GM21528 (cell line): ENCODE data around the gene TRAPPC8.
"Not testable (repeated sequence)": the region's sequence is repeated elsewhere in the genome, so short reads cannot be mapped to it uniquely, and the experiment has no call there.

ENCODE experiments used
- ATAC-seq: cut with Tn5 transposase; IDR thresholded peaks from one replicate; pipeline ENCODE4 v1.9.1; 2021; ENCODE audit warnings: mild to moderate bottlenecking, moderate library complexity; ENCODE audit not compliant: unreplicated experiment, low FRiP score

Gene TRAPPC8

DNA sequence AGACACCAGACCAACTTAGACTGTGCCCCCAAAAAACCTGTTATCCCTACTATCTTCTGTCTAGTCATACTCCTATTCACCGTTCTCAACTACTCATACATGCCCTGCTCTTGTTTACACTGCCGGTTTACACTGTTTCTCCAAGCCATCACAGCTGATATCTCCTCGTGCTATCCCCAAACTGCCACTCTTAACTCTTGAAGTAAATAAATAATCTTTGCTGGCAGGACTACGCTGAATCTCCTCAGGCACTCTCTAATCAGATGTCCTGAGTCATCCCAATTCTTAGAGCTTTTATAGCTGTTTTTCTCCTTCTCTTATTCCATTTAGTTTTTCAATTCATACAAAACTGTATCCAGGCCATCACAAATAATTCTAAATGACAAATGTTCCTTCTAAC, 133.9 kb downstream of the TRAPPC8 start:
- not testable (repeated sequence) for ATAC-seq

DNA sequence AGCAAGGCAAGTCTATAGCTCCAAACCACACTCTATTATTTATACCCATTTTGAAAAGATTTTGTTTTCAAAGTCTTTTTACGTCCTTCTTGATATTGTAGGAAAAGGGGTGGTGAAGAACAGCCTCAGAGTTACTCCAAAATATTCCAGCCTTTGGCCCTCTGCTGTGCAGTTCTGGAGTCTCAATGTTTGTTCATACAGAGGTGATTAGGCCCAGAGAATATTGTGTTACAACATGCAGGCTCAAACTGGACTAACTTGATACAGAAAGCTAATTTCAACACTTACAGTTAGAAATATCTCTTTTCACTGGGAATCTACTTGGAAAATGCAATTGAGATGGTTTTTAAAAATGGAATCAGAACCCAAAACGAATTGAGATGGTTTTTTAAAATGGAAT, 141.8 kb downstream of the TRAPPC8 start:
- no peak for ATAC-seq

DNA sequence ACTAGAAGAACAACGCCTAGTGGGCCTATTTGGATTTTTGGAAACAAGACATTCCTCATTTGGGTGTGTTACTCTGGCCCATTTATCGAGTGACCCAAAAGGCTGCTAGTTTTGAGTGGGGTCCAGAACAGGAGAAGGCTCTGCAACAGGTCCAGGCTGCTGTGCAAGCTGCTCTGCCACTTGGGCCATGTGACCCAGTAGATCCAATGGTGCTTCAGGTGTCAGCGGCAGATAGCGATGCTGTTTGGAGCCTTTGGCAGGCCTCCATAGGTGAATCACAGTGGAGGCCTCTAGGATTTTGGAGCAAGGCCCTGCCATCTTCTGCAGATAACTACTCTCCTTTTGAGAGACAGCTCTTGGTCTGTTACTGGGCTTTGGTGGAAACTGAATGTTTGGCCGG, 143.7 kb downstream of the TRAPPC8 start:
- not testable (repeated sequence) for ATAC-seq

DNA sequence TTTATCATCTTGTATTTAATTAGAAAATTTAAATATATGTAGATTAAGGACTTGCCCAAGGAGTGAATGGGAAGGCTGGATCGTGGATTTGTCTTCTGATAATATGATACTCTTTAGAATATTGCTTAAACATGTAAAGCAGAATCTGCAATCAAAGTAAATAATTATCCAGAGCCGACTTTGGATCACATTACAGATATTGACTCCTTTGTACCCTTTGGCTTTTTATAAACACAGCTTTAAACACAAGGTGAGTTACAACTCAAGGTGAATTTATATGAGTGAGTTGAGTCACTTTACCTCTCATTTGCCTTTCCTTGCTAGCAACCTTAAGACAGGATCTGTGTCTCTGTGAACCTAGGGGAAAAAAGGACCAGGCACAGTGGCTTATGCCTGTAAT, 144.5 kb downstream of the TRAPPC8 start:
- no peak for ATAC-seq

DNA sequence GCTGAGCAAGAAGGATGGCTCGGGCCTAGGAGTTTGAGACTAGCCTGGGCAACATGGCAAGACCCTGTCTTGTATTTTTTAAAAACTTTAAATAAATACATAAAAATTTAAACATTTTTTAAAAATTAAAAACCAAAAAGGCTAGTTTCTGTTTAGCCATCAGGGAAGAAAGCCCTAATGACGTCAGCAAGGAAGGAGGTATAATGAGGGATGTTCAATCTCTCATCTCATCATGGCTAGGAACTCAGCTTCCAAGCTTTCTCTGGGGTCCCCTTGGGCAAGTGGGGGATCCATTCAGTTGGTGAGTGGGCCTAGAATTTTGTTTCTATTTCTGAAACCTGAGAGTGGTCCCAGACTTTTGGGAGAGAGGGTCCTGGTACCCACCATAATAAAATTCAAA, 147.2 kb downstream of the TRAPPC8 start:
- no peak for ATAC-seq

DNA sequence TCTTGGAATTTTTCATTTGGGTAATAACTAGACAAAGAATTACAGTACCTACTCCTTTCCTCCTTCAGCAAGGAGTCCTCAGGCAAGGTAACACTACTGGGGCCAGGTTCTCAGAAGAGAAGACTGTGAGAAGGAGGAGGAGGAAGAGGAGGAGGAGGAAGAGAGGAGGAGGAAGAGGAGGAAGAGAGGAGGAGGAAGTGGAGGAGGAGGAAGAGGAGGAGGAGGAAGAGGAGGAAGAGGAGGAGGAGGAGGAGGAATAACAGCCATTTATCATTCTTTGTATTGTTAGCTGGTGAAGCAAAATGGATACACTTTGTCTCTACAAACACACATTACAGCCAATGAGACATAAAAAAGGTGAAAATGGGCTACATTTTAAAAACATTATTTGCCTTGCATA, 149.4 kb downstream of the TRAPPC8 start:
- ATAC-seq = no peak

DNA sequence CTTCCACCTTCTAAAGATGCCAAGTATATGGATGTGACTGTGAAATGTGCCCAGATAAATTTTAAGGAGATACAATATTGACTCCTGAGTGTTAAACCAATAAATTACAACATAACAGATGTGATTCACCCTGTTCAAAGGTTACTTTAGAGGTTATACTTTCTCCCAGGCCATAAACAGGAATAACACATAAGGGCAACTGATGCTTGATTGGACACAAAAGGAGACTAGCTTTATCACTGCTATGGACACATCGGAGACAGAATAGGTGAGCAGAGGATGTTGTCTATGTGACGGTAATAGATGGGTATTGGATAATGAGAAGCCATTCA, 150.4 kb downstream of the TRAPPC8 start:
- no peak for ATAC-seq

DNA sequence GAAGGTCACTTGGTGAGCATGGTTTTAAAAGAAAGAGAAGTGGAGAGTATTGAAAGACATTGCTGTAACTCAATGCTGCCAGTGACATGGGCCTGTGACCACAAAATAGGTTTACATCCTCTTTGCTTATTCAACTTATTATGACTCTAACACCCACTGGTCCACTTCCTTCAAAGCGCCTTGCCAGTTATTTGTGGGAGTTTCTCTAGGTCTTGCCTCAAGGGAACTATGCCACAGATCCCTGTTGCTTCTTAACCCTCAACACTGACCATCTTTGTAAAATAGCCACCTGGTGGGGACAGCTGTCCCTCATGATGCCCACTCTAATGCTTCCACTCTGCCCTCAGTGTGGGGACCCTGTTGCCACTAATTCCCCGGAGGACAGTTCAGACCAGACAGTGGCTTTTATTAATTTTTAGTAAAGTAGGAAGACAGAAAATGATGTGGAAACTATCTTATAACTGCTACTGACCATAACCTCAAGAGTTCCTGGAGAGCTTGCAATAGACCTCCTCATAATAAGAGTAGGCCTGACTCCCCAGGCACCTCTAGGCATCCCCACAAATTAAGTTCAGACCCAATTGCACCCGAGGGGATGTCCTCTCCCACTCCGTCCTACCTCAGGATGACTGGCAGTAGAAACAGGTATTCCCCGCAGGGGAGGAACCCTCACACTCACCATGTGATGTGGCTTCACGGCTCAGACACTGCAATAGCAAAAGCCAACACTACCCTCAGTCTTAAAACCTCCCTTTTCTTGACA, 150.9 kb downstream of the TRAPPC8 start:
- ATAC-seq = peak; percentile 97

DNA sequence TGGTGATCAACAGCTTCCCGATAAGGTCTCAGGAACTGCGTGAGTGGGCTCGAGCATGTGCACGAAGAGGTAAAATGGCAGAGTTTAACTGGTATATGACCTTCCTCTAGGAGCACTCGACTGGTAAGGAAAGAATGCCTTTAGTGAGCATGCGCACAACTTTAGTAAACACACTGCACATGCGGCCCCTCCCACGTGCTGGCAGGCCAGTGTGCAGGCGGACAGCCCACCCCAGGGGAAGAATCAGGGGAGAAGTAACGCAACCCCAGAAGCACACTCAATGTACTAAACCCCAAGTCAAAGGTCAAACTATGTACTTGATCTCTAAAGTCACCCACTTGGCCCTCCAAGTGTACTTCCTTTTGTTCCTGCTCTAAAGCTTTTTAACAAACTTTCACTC, 153.5 kb downstream of the TRAPPC8 start:
- ATAC-seq = no peak

DNA sequence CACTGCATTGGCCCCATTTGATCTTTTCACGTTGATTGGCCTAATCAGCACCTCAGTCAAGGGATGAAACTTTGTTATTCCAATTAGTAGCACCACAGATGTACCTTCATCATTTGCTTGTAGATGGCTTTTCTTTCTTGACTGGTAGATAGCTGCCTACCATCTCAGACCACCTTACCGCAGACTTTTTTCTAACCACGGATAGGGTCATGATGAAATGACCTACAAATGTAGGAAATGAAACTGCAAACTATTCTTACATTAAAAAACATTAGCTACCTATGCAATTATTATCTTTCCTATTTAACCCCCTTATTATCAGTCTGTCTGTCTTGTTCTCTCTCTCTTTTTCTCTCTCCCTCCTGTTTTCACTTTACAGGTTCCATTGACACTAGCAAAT, 159.9 kb downstream of the TRAPPC8 start:
- no peak for ATAC-seq
